Measurements from ENCODE around the gene ZNF549.

- TF ChIP-seq CTCF (IDR thresholded peaks at IDR 0.05; ENCODE audit: poor library complexity) = no peak
- TF ChIP-seq EZH2 (IDR thresholded peaks at IDR 0.05; ENCODE audit: borderline replicate concordance) = no peak
These were observed 45.3 kb downstream of the ZNF549 start for GRCh38 chr19:57572415-57572947.

All from hepatocyte (in vitro differentiated cells).